ENCODE results near the gene PLEKHA7.
A peak's percentile ranks its signal among the peaks of the same experiment; 100 is the strongest.
"Not testable (repeated sequence)": the region's sequence is repeated elsewhere in the genome, so short reads cannot be mapped to it uniquely, and the experiment has no call there.

The PLEKHA7 gene

DNA sequence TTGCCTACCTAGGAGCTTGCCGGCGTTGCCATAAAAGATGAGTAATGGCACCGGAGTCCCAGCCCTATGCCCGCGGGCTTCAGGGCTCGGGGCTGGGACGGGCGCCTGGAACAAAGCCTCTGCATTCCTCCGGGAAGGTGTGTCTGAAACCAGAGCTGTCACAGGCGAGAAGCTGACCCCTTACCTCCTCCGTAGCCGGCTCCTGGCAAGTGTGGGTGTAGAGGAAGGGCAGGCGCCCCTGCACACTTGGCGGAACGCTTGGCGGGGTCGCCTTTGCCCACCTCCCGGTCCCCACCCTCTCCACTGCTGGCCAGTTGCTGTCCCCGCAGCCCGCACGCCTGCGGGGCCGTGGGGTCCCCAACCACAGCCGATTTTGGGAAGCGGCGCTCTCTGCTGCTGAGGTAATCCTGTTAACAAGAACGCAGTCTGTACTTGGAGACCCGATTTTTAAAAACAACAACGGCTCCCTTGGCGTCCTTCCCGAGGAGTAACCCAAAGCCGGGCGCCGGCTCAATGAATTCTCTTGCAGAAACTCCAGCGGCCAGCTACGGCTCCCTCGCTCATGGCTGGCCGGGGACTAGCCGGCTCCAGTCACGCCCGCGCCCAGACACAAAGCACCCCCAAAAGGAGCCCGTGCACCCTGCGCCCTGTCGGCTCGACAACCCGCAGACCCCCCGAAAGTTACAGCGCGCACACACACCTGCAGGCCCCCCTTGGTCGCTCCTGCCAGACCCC, 89.2 kb downstream of the PLEKHA7 start:
- ATAC-seq, result peak; percentile 1
- H3K9me3 Mint-ChIP-seq, result no peaks in the 10 kb centered on the region
- H3K36me3 Mint-ChIP-seq, result peaks cover 26% of the 10 kb centered on the region
- peaks cover 9% of the 10 kb centered on the region for H3K27me3 Mint-ChIP-seq
- H3K4me1 Mint-ChIP-seq, result peaks cover 41% of the 10 kb centered on the region
- H3K27ac Mint-ChIP-seq, result peak overlapping the region; percentile 89
- H3K4me3 Mint-ChIP-seq, result peak overlapping the region; percentile 95

DNA sequence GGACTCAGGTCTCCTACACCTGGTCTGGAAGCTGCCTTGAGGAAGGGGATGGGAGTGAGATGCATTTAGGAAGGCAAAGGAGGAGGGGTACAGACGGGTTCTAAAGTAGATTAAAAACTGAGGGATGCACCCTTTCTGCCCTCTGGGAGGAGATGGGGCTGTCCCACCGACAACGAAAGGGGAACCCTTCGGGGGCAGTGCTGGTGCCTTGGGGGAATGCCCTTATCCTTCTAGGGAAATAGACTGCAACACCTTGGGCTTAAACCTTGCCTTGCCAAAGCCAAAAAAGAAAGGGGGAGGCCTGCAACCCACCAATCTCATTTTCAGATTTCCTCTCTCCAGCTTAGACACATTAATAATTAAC, 89.8 kb downstream of the PLEKHA7 start:
- Mint-ChIP-seq H3K4me1 (peaks cover 41% of the 10 kb centered on the region), H3K36me3 (peaks cover 29% of the 10 kb centered on the region), H3K4me3 (peak overlapping the region; percentile 95), H3K9me3 (no peaks in the 10 kb centered on the region), H3K27me3 (peaks cover 9% of the 10 kb centered on the region), H3K27ac (peak overlapping the region; percentile 89)
- ATAC-seq, result peak; percentile 89

- Mint-ChIP-seq H3K4me3 (peak overlapping the region; percentile 95), H3K9me3 (no peaks in the 10 kb centered on the region), H3K36me3 (peaks cover 29% of the 10 kb centered on the region), H3K27ac (peak overlapping the region; percentile 89), H3K27me3 (peaks cover 9% of the 10 kb centered on the region), H3K4me1 (peaks cover 41% of the 10 kb centered on the region)
- ATAC-seq, result peak; percentile 78
These were observed 90.2 kb downstream of the PLEKHA7 start for GRCh38 chr11:16923987-16924386.

- Mint-ChIP-seq H3K27me3 (peaks cover 9% of the 10 kb centered on the region), H3K27ac (no peak overlapping the region), H3K36me3 (peaks cover 50% of the 10 kb centered on the region), H3K9me3 (no peaks in the 10 kb centered on the region), H3K4me1 (peaks cover 49% of the 10 kb centered on the region), H3K4me3 (no peak overlapping the region)
- no peak for ATAC-seq
These were observed 92.5 kb downstream of the PLEKHA7 start for GRCh38 chr11:16921668-16922067.

- ATAC-seq, result no peak
- no peak overlapping the region for H3K4me3 Mint-ChIP-seq
- H3K36me3 Mint-ChIP-seq, result peaks cover 56% of the 10 kb centered on the region
- no peak overlapping the region for H3K27ac Mint-ChIP-seq
- H3K27me3 Mint-ChIP-seq, result peaks cover 3% of the 10 kb centered on the region
- H3K9me3 Mint-ChIP-seq, result no peaks in the 10 kb centered on the region
- peaks cover 45% of the 10 kb centered on the region for H3K4me1 Mint-ChIP-seq
These were observed 93.2 kb downstream of the PLEKHA7 start for GRCh38 chr11:16921019-16921418.

DNA sequence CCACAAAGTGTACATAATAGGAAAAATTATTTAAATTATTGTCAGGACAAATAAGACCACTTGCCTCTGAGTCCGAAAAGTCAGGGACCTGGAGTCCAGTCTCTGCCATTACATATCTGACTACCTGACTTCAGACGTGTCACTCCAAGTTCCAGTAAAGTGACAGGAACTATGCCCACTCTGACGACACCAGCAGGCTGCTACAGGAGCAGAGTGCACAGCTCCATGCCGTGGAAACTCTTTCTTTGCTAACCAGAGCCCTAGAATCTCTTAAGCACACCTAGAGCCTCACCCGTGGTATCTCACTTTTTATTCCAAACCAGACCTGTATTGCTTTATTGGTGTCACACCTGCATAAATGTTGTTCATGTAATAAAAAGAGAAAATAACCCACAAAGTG, 93.7 kb downstream of the PLEKHA7 start:
- H3K9me3 Mint-ChIP-seq, result no peaks in the 10 kb centered on the region
- no peak overlapping the region for H3K4me3 Mint-ChIP-seq
- H3K36me3 Mint-ChIP-seq, result peaks cover 57% of the 10 kb centered on the region
- H3K4me1 Mint-ChIP-seq, result peaks cover 40% of the 10 kb centered on the region
- no peak for ATAC-seq
- no peaks in the 10 kb centered on the region for H3K27me3 Mint-ChIP-seq
- no peak overlapping the region for H3K27ac Mint-ChIP-seq

DNA sequence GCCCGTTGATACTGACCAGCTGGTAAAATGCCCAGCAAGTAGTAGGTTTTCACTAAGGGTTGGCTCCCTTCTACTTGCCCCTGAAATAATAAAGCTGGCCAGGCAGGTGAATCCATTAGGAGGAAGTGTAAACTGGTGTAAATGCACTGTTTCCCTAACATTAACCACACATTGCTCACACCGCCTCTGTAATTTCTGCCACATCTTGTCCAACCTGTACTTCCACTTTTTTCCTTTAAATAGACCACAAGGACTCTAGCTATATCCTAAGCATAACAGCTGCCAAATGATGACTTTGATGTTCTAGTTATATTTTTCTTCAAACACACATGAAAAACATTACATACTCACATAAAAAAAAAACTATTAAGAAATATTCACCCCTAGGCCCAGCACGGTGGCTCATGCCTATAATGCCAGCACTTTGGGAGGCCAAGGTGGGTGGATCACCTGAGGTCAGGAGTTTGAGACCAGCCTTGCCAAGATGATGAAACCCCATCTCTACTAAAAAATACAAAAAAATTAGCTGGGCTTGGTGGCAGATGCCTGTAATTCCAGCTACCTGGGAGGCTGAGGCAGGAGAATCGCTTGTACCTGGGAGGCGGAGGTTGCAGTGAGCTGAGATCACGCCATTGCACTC, 95.6 kb downstream of the PLEKHA7 start:
- not testable (repeated sequence) for H3K4me3 Mint-ChIP-seq
- H3K36me3 Mint-ChIP-seq, result peaks cover 62% of the 10 kb centered on the region
- peak; percentile 39 for ATAC-seq

DNA sequence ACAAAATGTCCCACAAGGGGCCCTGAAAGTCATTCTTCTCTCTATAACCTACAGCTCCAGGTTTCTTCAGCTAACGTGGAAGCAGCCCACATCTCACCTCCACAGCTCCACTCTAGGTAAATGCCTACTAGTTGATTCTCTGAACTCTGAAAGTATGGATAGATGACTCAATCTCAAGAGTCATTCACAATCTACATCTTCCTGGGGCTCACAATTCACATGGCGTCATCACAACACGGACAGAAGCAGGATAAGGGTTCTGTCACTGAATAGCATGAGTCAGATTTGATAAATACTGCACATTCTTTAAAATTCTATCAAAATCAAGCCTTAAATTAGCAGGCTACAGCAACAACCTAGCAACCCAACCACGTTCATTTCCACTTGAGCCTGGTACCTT, 96.3 kb downstream of the PLEKHA7 start:
- H3K4me3 Mint-ChIP-seq, result no peak overlapping the region
- no peaks in the 10 kb centered on the region for H3K27me3 Mint-ChIP-seq
- H3K27ac Mint-ChIP-seq, result peak overlapping the region; percentile 20
- H3K36me3 Mint-ChIP-seq, result peaks cover 61% of the 10 kb centered on the region
- H3K4me1 Mint-ChIP-seq, result peaks cover 24% of the 10 kb centered on the region
- no peak for ATAC-seq
- H3K9me3 Mint-ChIP-seq, result no peaks in the 10 kb centered on the region

More for the DNA sequence above, 95.6 kb downstream of the PLEKHA7 start:
- not testable (repeated sequence) for H3K9me3 Mint-ChIP-seq, H3K27me3 Mint-ChIP-seq
- Mint-ChIP-seq H3K27ac (peak overlapping the region; percentile 20), H3K4me1 (peaks cover 24% of the 10 kb centered on the region)

GRCh38 chr11:16912692-16913111, 101.5 kb downstream of the PLEKHA7 start:
- Mint-ChIP-seq H3K4me1 (peaks cover 41% of the 10 kb centered on the region), H3K27me3 (no peaks in the 10 kb centered on the region), H3K36me3 (peaks cover 35% of the 10 kb centered on the region), H3K4me3 (no peak overlapping the region), H3K27ac (peak overlapping the region; percentile 26), H3K9me3 (no peaks in the 10 kb centered on the region)
- ATAC-seq, result no peak

- ATAC-seq, result peak; percentile 31
- H3K36me3 Mint-ChIP-seq, result peaks cover 26% of the 10 kb centered on the region
- H3K4me3 Mint-ChIP-seq, result no peak overlapping the region
- peak overlapping the region; percentile 26 for H3K27ac Mint-ChIP-seq
- no peaks in the 10 kb centered on the region for H3K27me3 Mint-ChIP-seq
- peaks cover 41% of the 10 kb centered on the region for H3K4me1 Mint-ChIP-seq
- no peaks in the 10 kb centered on the region for H3K9me3 Mint-ChIP-seq
These were observed 102.6 kb downstream of the PLEKHA7 start for GRCh38 chr11:16911658-16912057.

DNA sequence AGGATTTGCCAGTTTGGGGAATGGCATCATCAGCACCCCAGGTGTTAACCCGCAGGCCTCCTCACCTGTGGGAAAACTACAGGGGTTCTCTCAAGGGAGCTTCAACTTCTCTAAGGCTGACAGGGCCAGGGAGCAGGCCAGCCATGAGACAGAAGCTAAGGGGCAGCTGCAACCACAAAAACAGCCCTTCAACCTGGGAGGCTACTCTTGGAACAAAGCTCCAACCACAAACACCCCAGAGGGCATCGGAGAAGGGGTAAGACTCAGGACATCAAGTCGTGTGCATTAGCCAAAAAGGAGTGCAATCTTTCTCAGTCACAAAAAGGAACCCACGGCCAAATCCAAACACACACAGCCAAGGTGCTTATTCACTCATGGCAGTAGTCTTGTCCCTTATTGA, 103.0 kb downstream of the PLEKHA7 start:
- ATAC-seq, result no peak
- Mint-ChIP-seq H3K27ac (peak overlapping the region; percentile 26), H3K4me1 (peaks cover 41% of the 10 kb centered on the region), H3K36me3 (peaks cover 21% of the 10 kb centered on the region), H3K9me3 (no peaks in the 10 kb centered on the region), H3K4me3 (no peak overlapping the region), H3K27me3 (no peaks in the 10 kb centered on the region)

DNA sequence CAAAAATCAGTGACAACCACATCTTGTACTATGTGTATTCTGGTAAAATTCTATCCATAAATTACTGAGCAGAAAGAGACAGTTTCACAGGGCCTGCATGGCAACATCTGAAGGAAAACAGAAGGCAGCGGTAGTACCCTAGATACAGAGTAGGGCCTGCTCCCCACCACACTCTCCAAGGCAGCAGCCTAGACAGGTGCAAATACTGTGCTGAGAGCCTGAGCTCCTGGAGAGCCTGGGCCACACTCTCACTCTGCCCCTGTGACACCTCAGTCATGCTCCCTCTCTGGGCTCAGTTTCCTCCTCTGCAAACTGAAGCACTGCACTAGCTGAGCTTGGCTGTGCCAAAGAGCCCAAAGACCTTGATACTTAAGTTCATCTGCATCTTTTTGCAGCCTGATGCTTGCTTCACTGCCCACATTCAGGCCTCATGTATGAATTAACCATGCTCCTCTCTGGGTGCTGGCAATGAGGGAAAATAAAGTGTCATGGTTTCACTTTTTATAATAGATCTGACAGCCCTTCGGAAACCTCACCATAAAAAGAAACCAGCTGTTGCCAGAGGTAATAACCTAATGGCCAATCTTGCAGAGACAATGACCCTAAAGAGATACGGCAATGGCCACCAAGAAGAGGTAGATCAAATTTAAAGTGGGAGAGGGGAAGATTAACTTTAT, 104.7 kb downstream of the PLEKHA7 start:
- peaks cover 46% of the 10 kb centered on the region for H3K4me1 Mint-ChIP-seq
- no peaks in the 10 kb centered on the region for H3K27me3 Mint-ChIP-seq
- peak overlapping the region; percentile 67 for H3K27ac Mint-ChIP-seq
- peak; percentile 67 for ATAC-seq
- peak overlapping the region; percentile 13 for H3K4me3 Mint-ChIP-seq
- no peaks in the 10 kb centered on the region for H3K9me3 Mint-ChIP-seq
- peaks cover 12% of the 10 kb centered on the region for H3K36me3 Mint-ChIP-seq

- Mint-ChIP-seq H3K27ac (peak overlapping the region; percentile 65), H3K4me1 (peaks cover 53% of the 10 kb centered on the region), H3K4me3 (no peak overlapping the region), H3K36me3 (peaks cover 6% of the 10 kb centered on the region), H3K9me3 (peaks cover 2% of the 10 kb centered on the region), H3K27me3 (no peaks in the 10 kb centered on the region)
- no peak for ATAC-seq
These were observed 108.8 kb downstream of the PLEKHA7 start for GRCh38 chr11:16905375-16905774.

DNA sequence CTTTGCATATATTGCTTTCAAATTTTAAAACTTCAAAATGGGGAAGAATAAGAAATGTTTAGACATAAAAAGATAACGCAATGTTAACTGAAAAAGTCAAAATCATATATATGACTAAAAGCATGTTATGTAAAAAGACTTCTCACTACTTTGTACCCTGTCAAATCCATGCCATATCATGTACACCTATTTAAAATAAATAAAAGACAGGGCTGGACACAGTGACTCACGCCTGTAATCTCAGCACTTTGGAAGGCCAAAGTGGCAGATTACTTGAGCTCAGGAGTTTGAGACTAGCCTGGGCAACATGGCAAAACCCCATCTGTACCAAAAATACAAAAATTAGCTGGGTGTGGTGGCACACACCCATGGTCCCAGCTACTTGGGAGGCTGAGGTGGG, 109.5 kb downstream of the PLEKHA7 start:
- not testable (repeated sequence) for H3K4me3 Mint-ChIP-seq, H3K27ac Mint-ChIP-seq, H3K36me3 Mint-ChIP-seq, ATAC-seq, H3K27me3 Mint-ChIP-seq, H3K9me3 Mint-ChIP-seq
- H3K4me1 Mint-ChIP-seq, result peaks cover 53% of the 10 kb centered on the region

GRCh38 chr11:16902781-16903378, 111.3 kb downstream of the PLEKHA7 start:
- Mint-ChIP-seq H3K4me3 (peak overlapping the region; percentile 58), H3K27me3 (no peaks in the 10 kb centered on the region), H3K4me1 (peaks cover 58% of the 10 kb centered on the region), H3K36me3 (peaks cover 12% of the 10 kb centered on the region), H3K27ac (peak overlapping the region; percentile 97), H3K9me3 (peaks cover 2% of the 10 kb centered on the region)
- ATAC-seq, result peak; percentile 91
